MCF 10A (cell line): ENCODE measurements around the gene TMA7. TPM values are rescaled to one million over a fixed set of nuclear protein-coding genes. Genes with fewer than 3 reads are reported as not detected.

Experiments
- Bru-seq: library from RNA; stranded (reverse); fragments of 400-500 nt; gene quantifications from one replicate; lab custom pipeline; 2021; lab: Mats Ljungman, UMichigan
- BruChase-seq, 2 experiments: library from RNA; stranded (reverse); fragments of 400-500 nt; gene quantifications; one replicate each; lab custom pipeline; 2021; lab: Mats Ljungman, UMichigan
- BruUV-seq: library from RNA; stranded (reverse); fragments of 400-500 nt; replicated peaks from 2 replicates; lab custom pipeline; 2021; lab: Mats Ljungman, UMichigan
- CTCF ChIA-PET: fragments of 300-600 bp; sonication (Branson Sonifier 250); formaldehyde crosslinking; extraction: SDS; loops from one replicate; lab custom pipeline; 2021; ENCODE audit warnings: antibody characterized with exemption, inconsistent platforms; lab: Yijun Ruan, JAX
- POLR2A ChIA-PET: fragments of 300-600, 350-650 bp; sonication (Branson Sonifier 250); formaldehyde crosslinking; extraction: SDS; loops from one replicate; lab custom pipeline; 2020; ENCODE audit warnings: antibody characterized with exemption, inconsistent platforms; lab: Yijun Ruan, JAX
- DNase-seq: peaks from one replicate; pipeline ENCODE4 v3.0.0-alpha.2; 2018; ENCODE audit not compliant: unreplicated experiment
- H3K27ac Mint-ChIP-seq: one replicate; pipeline ENCODE4 v1.8.0; 2022; ENCODE audit warnings: mild to moderate bottlenecking, low read depth, mixed read lengths; ENCODE audit not compliant: unreplicated experiment
- H3K27me3 Mint-ChIP-seq: one replicate; pipeline ENCODE4 v1.8.0; 2022; ENCODE audit warnings: mixed read lengths; ENCODE audit not compliant: insufficient read depth, unreplicated experiment
- H3K36me3 Mint-ChIP-seq: one replicate; pipeline ENCODE4 v1.8.0; 2022; ENCODE audit warnings: mild to moderate bottlenecking, moderate library complexity, mixed read lengths; ENCODE audit not compliant: insufficient read depth, unreplicated experiment
- H3K4me1 Mint-ChIP-seq: one replicate; pipeline ENCODE4 v1.8.0; 2022; ENCODE audit warnings: mixed read lengths; ENCODE audit not compliant: insufficient read depth, unreplicated experiment
- H3K4me3 Mint-ChIP-seq: one replicate; pipeline ENCODE4 v1.8.0; 2022; ENCODE audit warnings: mild to moderate bottlenecking, moderate library complexity, mixed read lengths; ENCODE audit not compliant: unreplicated experiment
- H3K9me3 Mint-ChIP-seq: one replicate; pipeline ENCODE4 v1.8.0; 2022; ENCODE audit warnings: mixed read lengths; ENCODE audit not compliant: unreplicated experiment
- intact Hi-C: fragments of 100-400 bp; cut with micrococcal nuclease; formaldehyde crosslinking; loops from 2 replicates; pipeline ENCODE4 v1.14.1; 2022
- long read RNA-seq: library from polyadenylated mRNA; stranded (forward); transcript quantifications from one replicate; pipeline ENCODE4 v2.0.0, GENCODE V29; 2022
- total RNA-seq: library from RNA; stranded (reverse); gene quantifications from 2 replicates; pipeline ENCODE4 v1.2.3, GENCODE V29; 2022
- TF ChIP-seq, protein P1 (sequence below): fragments of 200-600 bp; IDR thresholded peaks from one replicate; pipeline ENCODE4 v1.8.0; 2022; ENCODE audit warnings: antibody characterized with exemption, mild to moderate bottlenecking; ENCODE audit not compliant: unreplicated experiment

Gene TMA7
- total RNA-seq: 356 and 372 TPM in 2 replicates
- percentile 94 among the genes with signal in this experiment for Bru-seq, nascent RNA
- percentile 94 among the genes with signal in this experiment for BruChase-seq, experiment 1, labeled RNA remaining after a 6-hour chase
- percentile 90 among the genes with signal in this experiment for BruChase-seq, experiment 2, labeled RNA remaining after a 2-hour chase
- long read RNA-seq, transcript TMA7-201 (4 exons, 561 nt): major isoform, 1,081 of 1,223 reads
- long read RNA-seq, transcript TMA7-202 (3 exons, 619 nt): minor isoform, 70 of 1,223 reads
- long read RNA-seq, partial matches to known transcripts: 4 of 1,223 reads
- long read RNA-seq, other reads (novel, unspliced or antisense): 68 of 1,223 reads

DNA sequence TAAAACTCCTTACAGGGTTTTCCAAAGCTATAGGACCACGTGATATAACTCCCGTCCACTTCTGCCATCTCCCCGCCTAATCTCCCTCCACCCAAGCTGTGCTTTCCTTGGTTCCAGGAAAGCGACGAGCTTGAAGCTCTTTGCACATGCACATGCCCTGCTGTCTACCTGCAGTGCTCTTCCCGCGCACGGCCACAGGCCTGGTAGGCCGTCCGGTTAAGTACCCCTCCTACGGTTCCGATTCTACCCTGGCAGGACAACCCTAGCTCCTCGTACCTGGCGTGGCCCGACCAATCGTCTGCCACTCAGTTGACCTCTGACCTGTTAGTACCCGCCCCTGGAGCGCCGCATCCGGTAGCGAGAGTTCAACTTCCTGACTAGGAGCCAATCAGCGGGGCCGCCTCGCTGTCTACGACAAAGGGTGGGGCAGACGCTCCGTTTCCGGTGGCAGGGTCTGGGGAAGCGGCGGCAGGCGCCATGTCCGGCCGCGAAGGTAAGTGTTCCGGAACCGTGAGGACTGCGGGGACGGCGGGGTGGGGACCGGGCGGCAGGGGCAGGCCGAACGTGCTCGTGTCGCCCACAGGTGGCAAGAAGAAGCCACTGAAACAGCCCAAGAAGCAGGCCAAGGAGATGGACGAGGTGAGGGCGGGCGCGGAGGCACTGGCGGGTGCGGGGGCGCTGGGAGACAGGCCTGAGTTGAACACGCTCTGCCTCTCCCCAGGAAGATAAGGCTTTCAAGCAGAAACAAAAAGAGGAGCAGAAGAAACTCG lies at the start of gene TMA7, which contains the start of gene CCDC51:
Gene TMA7 (plus strand): TSS at position 438 of the 770 bp plus-strand sequence. CDS start 40 bp downstream, at position 478.
Gene CCDC51 (minus strand): TSS at position 300 of the 770 bp plus-strand sequence. CDS start 4,991 bp downstream, outside the sequence.
- POLR2A ChIA-PET: interaction anchor here (0.6 to 3.6 kb wide), 63 partner anchors 7 to 911 kb away, joined by 3 to 95 read pairs (median 5); partner anchors contain the start of genes ARIH2, CDC25A, CELSR3 and DHX30

DNA sequence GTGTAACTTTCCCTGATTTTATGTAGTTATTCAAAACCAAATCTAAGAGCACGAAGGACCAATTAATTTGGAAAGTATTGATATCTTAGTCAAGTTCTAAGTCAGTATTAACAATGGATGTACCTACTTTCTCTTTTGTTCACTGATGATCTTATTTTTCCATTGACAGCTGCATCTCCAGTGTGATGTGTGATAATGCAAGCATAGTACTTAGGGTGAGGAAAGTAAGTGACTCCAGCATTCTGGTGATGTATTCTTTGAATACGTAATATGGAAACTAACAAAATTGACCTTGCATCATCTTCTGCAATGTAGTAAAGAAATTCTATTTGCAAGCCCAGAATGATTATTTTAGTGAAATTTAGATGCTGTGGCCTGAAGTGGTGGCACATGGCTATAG lies 45.7 kb upstream of the TMA7 start:
- TF ChIP-seq, protein P1, sequence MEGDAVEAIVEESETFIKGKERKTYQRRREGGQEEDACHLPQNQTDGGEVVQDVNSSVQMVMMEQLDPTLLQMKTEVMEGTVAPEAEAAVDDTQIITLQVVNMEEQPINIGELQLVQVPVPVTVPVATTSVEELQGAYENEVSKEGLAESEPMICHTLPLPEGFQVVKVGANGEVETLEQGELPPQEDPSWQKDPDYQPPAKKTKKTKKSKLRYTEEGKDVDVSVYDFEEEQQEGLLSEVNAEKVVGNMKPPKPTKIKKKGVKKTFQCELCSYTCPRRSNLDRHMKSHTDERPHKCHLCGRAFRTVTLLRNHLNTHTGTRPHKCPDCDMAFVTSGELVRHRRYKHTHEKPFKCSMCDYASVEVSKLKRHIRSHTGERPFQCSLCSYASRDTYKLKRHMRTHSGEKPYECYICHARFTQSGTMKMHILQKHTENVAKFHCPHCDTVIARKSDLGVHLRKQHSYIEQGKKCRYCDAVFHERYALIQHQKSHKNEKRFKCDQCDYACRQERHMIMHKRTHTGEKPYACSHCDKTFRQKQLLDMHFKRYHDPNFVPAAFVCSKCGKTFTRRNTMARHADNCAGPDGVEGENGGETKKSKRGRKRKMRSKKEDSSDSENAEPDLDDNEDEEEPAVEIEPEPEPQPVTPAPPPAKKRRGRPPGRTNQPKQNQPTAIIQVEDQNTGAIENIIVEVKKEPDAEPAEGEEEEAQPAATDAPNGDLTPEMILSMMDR: no peak
- Mint-ChIP-seq H3K27ac (no peak overlapping the region), H3K36me3 (peaks cover 32% of the 10 kb centered on the region), H3K27me3 (no peaks in the 10 kb centered on the region), H3K4me1 (peaks cover 7% of the 10 kb centered on the region), H3K9me3 (no peaks in the 10 kb centered on the region), H3K4me3 (no peak overlapping the region)
- intact Hi-C loops: no loop called here
- ChIA-PET POLR2A (interaction anchor here (1.2 kb wide), 1 partner anchor 38 kb away, joined by 5 read pairs; no protein-coding TSS in a partner anchor), CTCF (interaction anchor here (2.4 kb wide), 1 partner anchor 42 kb away, joined by 15 read pairs; no protein-coding TSS in a partner anchor)
- no peak for DNase-seq
- BruUV-seq: no TSS peak

More for the DNA sequence above, at the start of gene TMA7, which contains the start of gene CCDC51:
- no TSS peak for BruUV-seq
- H3K27me3 Mint-ChIP-seq: no peaks in the 10 kb centered on the region
- peak within 1 kb of the TSS; percentile 88 for H3K4me3 Mint-ChIP-seq
- TF ChIP-seq, protein P1: no peak
- peaks cover 46% of the 10 kb centered on the region for H3K36me3 Mint-ChIP-seq
- peaks cover 18% of the 10 kb centered on the region for H3K4me1 Mint-ChIP-seq
- CTCF ChIA-PET: interaction anchor here (0.6 to 10.7 kb wide), 18 partner anchors 13 to 377 kb away, joined by 3 to 647 read pairs (median 4); no protein-coding TSS in a partner anchor
- intact Hi-C loops: no loop called here
- no peaks in the 10 kb centered on the region for H3K9me3 Mint-ChIP-seq
- DNase-seq: peak; percentile 98
- H3K27ac Mint-ChIP-seq: peak within 1 kb of the TSS; percentile 77

DNA sequence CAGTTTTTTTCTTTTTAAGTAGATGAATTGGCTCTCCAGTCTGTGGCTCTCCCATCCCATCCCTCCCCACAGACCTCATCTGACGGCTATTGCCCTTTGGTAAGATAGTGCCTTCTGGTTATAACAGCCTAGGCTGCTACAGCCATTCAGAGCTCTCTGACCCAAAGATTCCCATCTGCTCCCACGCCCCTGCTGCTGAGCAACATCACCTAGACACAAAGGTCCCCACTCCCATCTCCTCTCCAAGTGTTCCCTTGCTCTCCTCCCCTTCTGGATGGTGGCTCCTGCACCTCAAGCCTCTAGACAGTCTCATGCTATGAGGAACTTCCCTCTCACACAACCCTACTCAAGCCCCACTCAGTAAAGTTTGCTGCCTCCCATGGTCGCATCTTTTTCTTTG lies 44.3 kb upstream of the TMA7 start:
- peak overlapping the region; percentile 47 for H3K27ac Mint-ChIP-seq

More for the DNA sequence above, 44.3 kb upstream of the TMA7 start:
- no peaks in the 10 kb centered on the region for H3K9me3 Mint-ChIP-seq
- no peak overlapping the region for H3K4me3 Mint-ChIP-seq
- no peak for DNase-seq
- ChIA-PET POLR2A (interaction anchor here (0.7 to 1.4 kb wide), 7 partner anchors 9 to 111 kb away, joined by 3 to 6 read pairs (median 3); partner anchors contain the start of genes CCDC51, PLXNB1 and TMA7), CTCF (interaction anchor here (2.4 kb wide), 1 partner anchor 40 kb away, joined by 15 read pairs; no protein-coding TSS in a partner anchor)
- no TSS peak for BruUV-seq
- H3K4me1 Mint-ChIP-seq: peaks cover 12% of the 10 kb centered on the region
- no peaks in the 10 kb centered on the region for H3K27me3 Mint-ChIP-seq
- peaks cover 43% of the 10 kb centered on the region for H3K36me3 Mint-ChIP-seq
- TF ChIP-seq, protein P1: no peak
- intact Hi-C loops: no loop called here
